ENCODE measurements around the gene IZUMO2. TPM values are rescaled to one million over a fixed set of nuclear protein-coding genes. Genes with fewer than 3 reads are reported as not detected.

Gene IZUMO2
- polyA plus RNA-seq, 1 donor from 2014 or later, result not detected

GRCh38 chr19:50203281-50204080 lies 40.4 kb upstream of the IZUMO2 start, which contains the start of gene MYH14:
Gene MYH14, plus strand, starts transcription at chr19:50203622. Its CDS starts 6,744 bp downstream, at chr19:50210366.
- H3F3A ChIP-seq (ENCODE audit: insufficient read depth, low read length, poor library complexity, severe bottlenecking), result no peaks in the 10 kb centered on the region
- no peaks in the 10 kb centered on the region for H3K9me3 ChIP-seq (ENCODE audit: low read length)
- TF ChIP-seq POLR2AphosphoS5 (IDR thresholded peaks at IDR 0.05) (no peak), TAF1 (IDR thresholded peaks at IDR 0.05; ENCODE audit: low read depth) (no peak), CTCF (IDR thresholded peaks at IDR 0.05; ENCODE audit: poor library complexity, severe bottlenecking) (no peak), REST (IDR thresholded peaks at IDR 0.05; ENCODE audit: borderline replicate concordance) (no peak), EZH2 (IDR thresholded peaks at IDR 0.05; ENCODE audit: borderline replicate concordance, insufficient read depth, low read length, poor library complexity, severe bottlenecking) (no peak), EP300 (conservative IDR thresholded peaks at IDR 0.05; ENCODE audit: poor library complexity, severe bottlenecking) (no peak), SMC3 (conservative IDR thresholded peaks at IDR 0.05; ENCODE audit: poor library complexity) (no peak), RAD21 (conservative IDR thresholded peaks at IDR 0.05) (no peak), MXI1 (conservative IDR thresholded peaks at IDR 0.05; ENCODE audit: poor library complexity, severe bottlenecking) (no peak)
- no peaks in the 10 kb centered on the region for H3K9me2 ChIP-seq (ENCODE audit: insufficient read depth, low read length)
- no peak within 1 kb of the TSS for H3K4me2 ChIP-seq (ENCODE audit: low read length)
- no peak within 1 kb of the TSS for H3K27ac ChIP-seq (ENCODE audit: low read length)
- H3K4me3 ChIP-seq (ENCODE audit: low read length), result peak within 1 kb of the TSS; percentile 72
- H3K27me3 ChIP-seq (ENCODE audit: insufficient read depth, low read depth, low read length), result peaks cover 24% of the 10 kb centered on the region
- no peak within 1 kb of the TSS for H3K9ac ChIP-seq (ENCODE audit: low read length)
- H3K36me3 ChIP-seq (ENCODE audit: insufficient read depth, low read length), result no peaks in the 10 kb centered on the region
- no peaks in the 10 kb centered on the region for H4K20me1 ChIP-seq (ENCODE audit: insufficient read depth)
- no peaks in the 10 kb centered on the region for H3K79me2 ChIP-seq (replicated peaks; ENCODE audit: insufficient read depth, low read length)
- H2AFZ ChIP-seq (ENCODE audit: low read depth, low read length), result no peak within 1 kb of the TSS

- Histone ChIP-seq H3F3A (ENCODE audit: insufficient read depth, low read length, poor library complexity, severe bottlenecking) (no peaks in the 10 kb centered on the region), H4K20me1 (ENCODE audit: insufficient read depth) (no peaks in the 10 kb centered on the region), H3K4me3 (ENCODE audit: low read length) (peak overlapping the region; percentile 72), H3K9ac (ENCODE audit: low read length) (no peak overlapping the region), H2AFZ (ENCODE audit: low read depth, low read length) (no peak overlapping the region), H3K79me2 (replicated peaks; ENCODE audit: insufficient read depth, low read length) (no peaks in the 10 kb centered on the region), H3K27me3 (ENCODE audit: insufficient read depth, low read depth, low read length) (peaks cover 24% of the 10 kb centered on the region), H3K27ac (ENCODE audit: low read length) (no peak overlapping the region), H3K9me3 (ENCODE audit: low read length) (no peaks in the 10 kb centered on the region), H3K36me3 (ENCODE audit: insufficient read depth, low read length) (no peaks in the 10 kb centered on the region), H3K9me2 (ENCODE audit: insufficient read depth, low read length) (no peaks in the 10 kb centered on the region), H3K4me2 (ENCODE audit: low read length) (no peak overlapping the region)
- TF ChIP-seq POLR2AphosphoS5 (IDR thresholded peaks at IDR 0.05) (no peak), EP300 (conservative IDR thresholded peaks at IDR 0.05; ENCODE audit: poor library complexity, severe bottlenecking) (no peak), EZH2 (IDR thresholded peaks at IDR 0.05; ENCODE audit: borderline replicate concordance, insufficient read depth, low read length, poor library complexity, severe bottlenecking) (no peak), RAD21 (conservative IDR thresholded peaks at IDR 0.05) (no peak), TAF1 (IDR thresholded peaks at IDR 0.05; ENCODE audit: low read depth) (no peak), CTCF (IDR thresholded peaks at IDR 0.05; ENCODE audit: poor library complexity, severe bottlenecking) (no peak), SMC3 (conservative IDR thresholded peaks at IDR 0.05; ENCODE audit: poor library complexity) (no peak), REST (IDR thresholded peaks at IDR 0.05; ENCODE audit: borderline replicate concordance) (no peak), MXI1 (conservative IDR thresholded peaks at IDR 0.05; ENCODE audit: poor library complexity, severe bottlenecking) (no peak)
Measured at GRCh38 chr19:50202962-50203280, 39.8 kb upstream of the IZUMO2 start.

All from neural cell (in vitro differentiated cells).